ENCODE measurements around the gene PHLPP1.

Gene PHLPP1

DNA sequence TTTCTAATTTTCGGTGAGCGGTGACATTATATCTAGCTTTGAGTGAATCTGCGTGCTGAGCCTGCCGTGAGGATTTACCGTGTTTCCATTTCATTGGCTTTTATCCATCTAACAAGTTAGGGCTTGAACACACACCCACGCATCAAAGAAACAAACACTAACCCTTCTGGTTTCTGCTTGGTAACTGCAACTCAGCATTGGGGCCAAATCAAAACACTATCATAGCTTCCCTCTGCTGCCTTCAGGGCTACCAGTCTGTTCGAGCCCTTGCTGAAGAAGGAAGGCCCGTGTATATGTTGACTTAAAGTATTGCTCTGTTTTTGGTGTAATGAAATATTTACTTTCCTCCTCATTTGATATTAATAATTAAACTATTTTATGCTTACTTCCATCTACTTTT lies 227.2 kb downstream of the PHLPP1 start:
- DNase-seq (ENCODE audit: low read depth), result no peak

GRCh38 chr18:62944454-62944853 lies 229.1 kb downstream of the PHLPP1 start:
- no peak for DNase-seq (ENCODE audit: low read depth)

DNA sequence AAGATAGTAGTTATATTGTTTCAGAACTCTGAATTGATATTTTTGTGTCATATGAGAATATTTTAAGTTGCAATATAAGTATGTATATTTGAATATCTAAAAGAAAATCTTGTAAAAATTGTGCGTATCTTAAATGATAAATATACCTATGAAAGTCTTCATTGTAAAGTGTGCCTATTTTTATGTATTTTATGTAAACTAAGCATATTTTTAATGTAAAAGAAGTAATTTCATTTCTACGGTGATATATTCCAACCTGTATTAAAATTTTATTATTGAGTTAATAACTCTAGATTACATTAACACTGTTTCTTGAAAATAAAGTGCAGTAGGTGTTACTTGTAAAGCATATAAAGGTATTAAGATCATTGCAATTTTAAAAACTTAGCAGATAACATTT lies 233.4 kb downstream of the PHLPP1 start:
- DNase-seq (ENCODE audit: low read depth), result no peak

- no peak for DNase-seq (ENCODE audit: low read depth)
These were observed 234.9 kb downstream of the PHLPP1 start for GRCh38 chr18:62950246-62950645.

DNA sequence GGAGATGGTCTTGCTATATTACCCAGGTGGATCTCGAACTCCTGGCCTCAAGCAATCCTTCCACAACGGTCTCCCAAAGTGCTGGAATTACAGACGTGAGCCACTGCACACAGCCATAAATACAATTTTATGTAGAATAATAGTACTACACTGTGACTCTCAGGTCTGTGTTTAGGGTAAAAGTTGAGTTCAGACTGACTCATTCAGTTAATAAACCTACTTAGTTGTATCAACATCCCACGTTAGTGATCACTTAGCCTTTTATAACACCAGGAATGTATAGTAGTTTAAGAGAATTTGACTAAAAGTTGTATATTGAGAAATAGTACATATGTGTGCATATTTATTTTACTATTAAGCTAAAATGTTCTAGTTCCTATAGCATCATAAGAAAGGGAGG lies 237.5 kb downstream of the PHLPP1 start:
- DNase-seq (ENCODE audit: low read depth), result no peak

GRCh38 chr18:62953663-62954062 lies 238.3 kb downstream of the PHLPP1 start:
- DNase-seq (ENCODE audit: low read depth), result no peak

DNA sequence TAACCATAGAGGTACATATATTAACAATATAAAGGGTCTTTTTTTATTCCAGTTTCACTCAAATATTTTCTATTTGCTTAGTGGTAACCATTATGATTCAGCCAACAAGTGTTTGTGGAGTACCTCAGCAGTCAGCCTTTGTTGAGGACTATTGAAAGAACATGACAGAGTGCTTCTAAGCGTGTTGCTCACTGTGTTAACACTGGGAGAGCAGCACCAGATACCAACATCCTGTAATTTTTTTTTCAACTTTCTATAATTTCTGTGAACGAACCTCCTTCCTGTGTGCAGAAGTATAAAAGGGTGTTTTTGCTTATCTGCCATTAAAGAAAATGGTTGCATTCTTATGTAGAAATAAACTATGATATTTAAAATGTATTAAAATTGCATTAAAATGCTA lies 239.0 kb downstream of the PHLPP1 start:
- DNase-seq (ENCODE audit: low read depth), result no peak

DNA sequence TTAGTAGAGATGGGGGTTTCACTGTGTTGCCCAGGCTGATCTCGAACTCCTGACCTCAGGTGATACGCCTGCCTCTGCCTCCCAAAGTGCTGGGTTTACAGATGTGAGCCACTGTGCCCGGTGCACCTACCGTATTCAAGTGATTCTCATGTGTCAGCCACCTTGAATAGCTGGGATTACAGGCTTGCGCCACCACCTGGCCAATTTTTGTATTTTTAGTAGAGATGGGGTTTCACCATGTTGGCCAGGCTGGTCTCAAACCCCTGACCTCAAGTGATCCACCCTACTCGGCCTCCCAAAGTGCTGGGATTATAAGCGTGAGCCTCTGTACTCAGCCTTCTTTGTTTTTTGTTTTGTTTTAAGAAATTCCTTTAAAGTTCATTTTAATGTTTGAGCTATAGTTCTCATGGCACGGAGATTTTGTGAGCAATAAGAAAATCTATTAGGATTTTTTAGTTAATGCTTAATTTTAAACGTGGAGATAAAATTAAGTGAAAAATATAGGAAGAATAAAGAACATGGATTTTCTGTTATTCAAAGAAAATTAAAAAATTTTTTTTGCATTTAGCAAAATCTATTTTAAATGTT lies 242.6 kb downstream of the PHLPP1 start:
- DNase-seq (ENCODE audit: low read depth), result peak; percentile 55

DNA sequence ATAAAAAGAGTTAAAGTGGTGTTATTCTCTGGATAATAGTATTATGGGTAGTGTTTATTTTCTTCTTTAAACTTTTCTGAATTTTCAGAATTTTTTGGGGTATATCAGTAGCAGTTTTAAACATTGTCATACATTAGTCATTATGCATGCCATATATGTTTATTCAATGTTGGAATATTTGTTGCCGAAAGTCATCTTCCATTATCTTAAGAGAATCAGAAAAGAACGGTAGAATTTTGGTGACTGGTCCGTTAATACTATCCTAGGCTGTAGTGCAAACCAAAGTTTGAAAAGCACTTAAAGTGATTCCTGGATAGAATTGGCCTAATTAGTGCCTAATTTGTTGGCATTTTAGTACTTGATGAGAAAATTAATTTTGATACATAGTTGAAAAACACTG lies 244.1 kb downstream of the PHLPP1 start:
- DNase-seq (ENCODE audit: low read depth), result peak; percentile 47

DNA sequence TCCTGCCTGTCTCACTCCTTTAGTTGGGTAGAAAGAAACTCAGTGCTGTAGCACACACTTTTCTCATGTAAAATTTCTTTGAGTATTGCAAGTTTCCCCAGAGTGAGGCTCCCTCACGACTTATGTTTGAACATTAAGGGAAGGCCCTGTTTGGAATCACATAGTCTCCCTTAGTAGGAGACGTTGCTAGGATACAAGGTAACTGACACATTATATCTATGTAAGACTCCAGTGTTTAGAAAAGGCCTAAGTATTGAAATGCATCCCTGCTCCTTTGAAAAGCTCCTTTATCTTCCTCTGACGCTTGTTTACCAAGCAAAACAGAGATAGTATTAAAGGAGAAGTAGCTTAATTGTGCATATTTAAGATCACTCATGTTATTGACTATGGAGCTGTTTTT lies 248.2 kb downstream of the PHLPP1 start:
- DNase-seq (ENCODE audit: low read depth), result no peak

- DNase-seq (ENCODE audit: low read depth), result no peak
These were observed 249.1 kb downstream of the PHLPP1 start for GRCh38 chr18:62964432-62964831.

GRCh38 chr18:62967089-62967488 lies 251.7 kb downstream of the PHLPP1 start:
- no peak for DNase-seq (ENCODE audit: low read depth)

DNA sequence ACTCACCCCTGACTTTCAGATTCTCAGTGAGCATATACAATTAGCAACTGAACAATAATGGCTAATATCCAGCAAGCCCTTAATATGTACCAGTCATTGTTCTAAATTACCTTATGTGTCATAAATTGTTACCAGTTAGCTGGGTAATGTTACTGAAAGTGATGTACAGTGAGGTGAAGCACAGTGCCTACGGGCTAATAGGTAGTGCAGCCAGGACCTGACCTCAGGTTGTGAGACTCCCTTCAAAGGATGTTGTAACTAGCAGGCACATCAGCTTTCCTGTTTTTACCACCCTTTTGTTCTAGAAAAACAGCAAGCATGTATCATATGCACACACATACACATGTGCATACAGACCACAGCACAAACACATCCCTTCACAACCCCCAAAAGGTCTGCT lies 258.3 kb downstream of the PHLPP1 start:
- DNase-seq (ENCODE audit: low read depth), result no peak

- no peak for DNase-seq (ENCODE audit: low read depth)
These were observed 259.0 kb downstream of the PHLPP1 start for GRCh38 chr18:62974388-62974787.

DNA sequence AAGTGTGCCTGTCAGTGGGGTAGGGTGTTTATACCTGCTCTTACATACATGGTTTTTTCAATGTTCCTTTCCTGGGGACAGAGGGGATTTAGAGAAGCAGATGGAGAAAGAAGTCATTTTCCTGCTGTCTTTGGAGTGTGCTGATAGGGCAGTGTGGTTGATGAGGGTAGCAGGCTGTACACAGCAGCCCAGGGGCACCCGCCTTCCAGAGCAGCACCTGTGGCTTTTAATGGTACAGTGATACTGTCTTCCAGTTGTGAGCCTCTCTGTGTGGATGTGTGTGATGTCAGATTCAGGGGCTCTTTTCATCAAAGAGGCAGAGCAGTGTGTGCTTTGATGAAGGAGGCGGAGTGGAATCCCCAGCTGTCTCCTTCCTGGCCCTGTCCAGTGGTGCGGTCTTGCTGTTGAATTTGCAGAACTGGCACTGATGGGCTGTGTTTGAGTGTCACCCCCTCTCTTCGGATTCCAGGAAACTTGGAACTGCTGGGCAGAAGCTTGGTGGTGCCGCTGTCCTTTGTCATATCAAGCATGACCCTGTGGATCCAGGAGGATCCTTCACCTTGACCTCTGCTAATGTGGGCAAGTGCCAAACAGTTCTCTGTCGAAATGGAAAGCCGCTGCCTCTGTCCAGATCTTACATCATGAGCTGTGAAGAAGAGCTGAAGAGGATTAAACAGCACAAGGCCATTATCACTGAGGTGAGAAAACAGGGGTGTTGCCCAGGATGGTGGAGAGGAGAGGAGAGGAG lies 259.8 kb downstream of the PHLPP1 start:
- no peak for DNase-seq (ENCODE audit: low read depth)

GRCh38 chr18:62975785-62976184 lies 260.4 kb downstream of the PHLPP1 start:
- DNase-seq (ENCODE audit: low read depth), result no peak

DNA sequence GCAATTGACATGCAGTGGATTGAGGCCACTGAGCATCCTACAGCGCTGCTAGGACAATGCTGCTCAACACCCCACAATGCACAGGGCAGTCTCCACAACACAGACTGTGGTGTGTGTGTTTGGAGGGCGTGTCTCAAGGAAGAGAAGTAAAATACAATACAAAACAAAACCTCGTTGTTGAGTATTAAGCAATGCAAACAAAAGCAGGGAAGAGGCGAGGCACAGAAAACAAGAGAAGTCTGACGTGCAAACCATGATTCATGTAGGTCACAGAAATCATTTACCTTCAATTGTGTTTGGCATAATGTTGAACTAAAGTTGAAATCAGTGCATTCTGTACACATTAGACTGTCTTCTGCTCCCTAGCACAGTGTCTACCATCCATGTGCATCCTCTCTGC lies 260.9 kb downstream of the PHLPP1 start:
- DNase-seq (ENCODE audit: low read depth), result no peak

- DNase-seq (ENCODE audit: low read depth), result no peak
These were observed 262.2 kb downstream of the PHLPP1 start for GRCh38 chr18:62977512-62977911.

DNA sequence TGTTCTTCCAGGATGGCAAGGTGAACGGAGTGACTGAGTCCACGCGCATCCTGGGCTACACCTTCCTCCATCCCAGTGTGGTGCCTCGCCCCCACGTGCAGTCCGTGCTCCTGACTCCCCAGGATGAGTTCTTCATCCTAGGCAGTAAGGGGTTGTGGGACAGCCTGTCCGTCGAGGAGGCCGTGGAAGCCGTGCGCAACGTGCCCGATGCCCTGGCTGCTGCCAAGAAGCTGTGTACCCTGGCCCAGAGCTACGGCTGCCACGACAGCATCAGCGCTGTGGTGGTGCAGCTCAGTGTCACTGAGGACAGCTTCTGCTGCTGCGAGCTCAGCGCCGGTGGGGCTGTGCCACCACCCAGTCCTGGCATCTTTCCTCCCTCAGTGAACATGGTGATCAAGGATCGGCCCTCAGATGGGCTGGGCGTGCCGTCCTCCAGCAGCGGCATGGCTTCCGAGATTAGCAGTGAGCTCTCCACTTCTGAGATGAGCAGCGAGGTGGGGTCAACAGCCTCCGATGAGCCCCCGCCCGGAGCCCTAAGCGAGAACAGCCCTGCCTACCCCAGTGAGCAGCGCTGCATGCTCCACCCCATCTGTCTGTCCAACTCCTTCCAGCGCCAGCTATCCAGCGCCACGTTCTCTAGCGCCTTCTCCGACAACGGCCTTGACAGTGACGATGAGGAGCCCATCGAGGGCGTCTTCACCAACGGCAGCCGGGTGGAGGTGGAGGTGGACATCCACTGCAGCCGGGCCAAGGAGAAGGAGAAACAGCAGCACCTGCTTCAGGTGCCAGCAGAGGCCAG lies 263.1 kb downstream of the PHLPP1 start:
- DNase-seq (ENCODE audit: low read depth), result no peak

DNA sequence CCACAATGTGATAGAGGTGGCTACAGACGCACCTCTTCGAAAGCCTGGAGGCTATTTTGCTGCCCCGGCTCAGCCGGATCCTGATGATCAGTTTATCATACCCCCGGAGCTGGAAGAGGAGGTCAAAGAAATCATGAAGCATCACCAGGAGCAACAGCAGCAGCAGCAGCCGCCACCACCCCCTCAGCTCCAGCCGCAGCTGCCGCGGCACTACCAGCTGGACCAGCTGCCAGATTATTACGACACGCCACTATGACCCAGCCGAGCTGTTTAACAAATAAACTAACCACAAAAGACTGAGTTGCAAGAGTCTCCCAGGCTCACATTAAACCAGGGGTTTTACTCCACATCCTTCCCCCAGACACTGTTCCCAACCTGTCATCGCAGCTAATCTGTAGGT lies 263.8 kb downstream of the PHLPP1 start:
- DNase-seq (ENCODE audit: low read depth), result peak; percentile 85

DNA sequence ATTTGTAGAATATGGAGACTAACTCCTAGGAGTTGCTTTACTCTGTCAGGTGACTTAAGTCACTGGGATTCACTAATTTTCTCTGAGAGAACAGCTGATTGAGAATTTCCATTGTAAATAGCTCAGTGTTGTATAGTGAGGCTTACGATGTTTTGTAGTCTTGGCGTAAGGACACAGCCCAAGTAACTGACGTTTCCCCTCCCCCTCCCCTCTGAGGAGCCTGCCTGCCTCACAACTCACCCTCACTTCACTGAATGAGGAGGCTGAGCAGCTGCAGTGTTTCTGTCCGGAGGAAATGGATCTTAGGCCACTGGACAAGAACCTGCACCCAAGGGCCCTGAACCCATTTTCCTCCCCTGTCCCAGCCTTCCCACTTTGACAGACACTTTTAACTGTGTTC lies 264.6 kb downstream of the PHLPP1 start:
- no peak for DNase-seq (ENCODE audit: low read depth)

DNA sequence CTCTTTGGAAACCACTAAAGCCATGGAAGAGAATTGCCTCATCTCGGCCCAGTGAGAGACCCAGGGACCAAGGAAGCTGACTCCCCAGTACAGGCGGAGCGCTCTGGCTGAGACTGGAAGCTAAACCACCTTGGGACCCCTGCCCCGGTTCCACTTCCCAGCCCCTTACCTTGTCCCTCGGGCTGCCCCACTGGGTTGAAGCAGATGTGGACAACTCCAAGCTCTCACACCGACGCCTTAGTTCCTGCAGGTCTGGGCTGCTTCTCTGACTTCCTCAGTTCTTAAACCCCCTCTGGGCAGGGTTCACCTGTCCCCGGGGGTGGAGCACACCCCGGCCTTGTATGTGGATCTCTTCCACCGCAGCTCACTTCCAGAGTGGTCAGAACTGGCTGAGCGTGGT lies 266.2 kb downstream of the PHLPP1 start:
- no peak for DNase-seq (ENCODE audit: low read depth)

DNA sequence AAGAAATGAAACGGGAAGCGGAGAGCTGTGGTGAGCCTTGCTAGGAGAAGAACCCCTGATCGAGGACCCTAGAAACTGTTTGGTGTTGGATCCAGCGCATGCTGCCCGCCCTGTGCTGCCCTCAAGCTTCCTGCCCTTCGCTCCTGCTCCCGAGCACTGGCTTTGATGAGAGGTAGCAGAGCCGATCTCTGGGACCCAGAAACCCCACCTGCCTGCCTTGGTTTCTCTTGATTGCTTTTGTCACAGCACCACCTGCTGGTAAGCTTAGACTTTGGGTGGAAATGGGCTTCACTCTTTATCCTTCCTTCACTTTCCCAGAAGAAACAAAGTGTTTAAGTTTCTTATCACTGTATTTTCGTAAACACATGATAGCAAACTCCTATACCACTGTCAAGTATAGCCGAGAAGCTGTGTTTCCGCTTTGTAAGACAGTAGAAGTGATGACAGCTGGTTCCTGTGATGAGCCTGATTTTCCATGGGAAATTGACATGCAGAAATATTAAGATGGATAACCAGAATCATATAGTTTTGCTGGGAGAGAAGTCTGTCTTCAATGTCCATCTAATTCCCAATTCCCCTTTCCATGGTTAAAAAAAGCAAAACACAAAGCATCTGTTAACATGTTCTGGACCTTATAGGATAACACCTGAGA lies 267.4 kb downstream of the PHLPP1 start:
- peak; percentile 55 for DNase-seq (ENCODE audit: low read depth)
